Right renal cortex interstitium (tissue), 3 donors: ENCODE measurements around the gene RBM15. TPM values are rescaled to one million over a fixed set of nuclear protein-coding genes. Genes with fewer than 3 reads are reported as not detected.
A peak's percentile ranks its signal among the peaks of the same experiment; 100 is the strongest.

Source experiments
- DNase-seq, 3 donors: peaks; one replicate each; pipeline ENCODE4 v3.0.0-alpha.2; 2013; ENCODE audit warnings: low read depth in 3 of 3, low spot score in 2 of 3
- polyA plus RNA-seq, 3 donors: library from polyadenylated mRNA; unstranded; fragments of 120-200 nt; gene quantifications; one replicate each; pipeline ENCODE4 v1.2.1, GENCODE V29; 2013; ENCODE audit not compliant: insufficient read length in 3 of 3

The RBM15 gene
- polyA plus RNA-seq, 3 donors = 9.9 to 10.4 (median 10.4) TPM

GRCh38 chr1:110319332-110320167 lies 19.6 kb upstream of the RBM15 start:
- no peak for DNase-seq

GRCh38 chr1:110320168-110320518 lies 19.0 kb upstream of the RBM15 start:
- DNase-seq = no peak

DNA sequence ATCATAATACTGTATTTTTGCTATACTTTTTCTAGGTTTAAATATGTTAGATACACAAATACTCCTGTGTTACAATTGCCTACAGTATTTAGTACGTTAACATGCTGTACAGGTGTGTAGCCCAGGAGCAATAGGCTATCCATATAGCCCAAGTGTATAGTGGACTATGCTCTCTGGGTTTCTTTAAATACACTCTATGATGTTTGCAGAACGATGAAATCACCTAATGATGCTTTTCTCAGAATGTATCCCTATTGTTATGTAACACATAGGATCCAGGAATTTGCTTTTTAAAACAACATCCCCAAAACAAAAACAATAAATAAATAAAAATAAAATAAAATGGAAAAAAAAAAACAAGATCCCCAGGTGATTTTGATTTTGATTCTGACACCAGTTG lies 18.1 kb upstream of the RBM15 start:
- DNase-seq = no peak

DNA sequence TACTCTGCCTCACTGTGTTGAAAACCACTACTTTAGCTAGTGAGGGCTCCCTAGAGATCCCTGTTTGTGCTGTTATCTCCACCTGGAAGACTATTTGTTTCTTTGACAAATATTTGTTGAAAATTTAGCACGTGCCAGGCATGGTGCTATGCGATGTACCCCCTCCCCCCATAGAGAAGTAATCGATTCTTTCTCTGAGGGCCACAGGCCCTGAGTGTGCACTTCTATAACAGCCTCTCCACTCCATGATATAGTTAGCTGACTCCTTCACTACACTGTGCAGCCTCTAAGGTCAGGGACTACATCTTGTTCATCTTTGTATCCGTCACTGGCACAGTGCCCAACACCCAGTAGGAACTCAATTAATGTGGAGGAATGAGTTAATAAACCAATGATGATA lies 17.3 kb upstream of the RBM15 start:
- no peak for DNase-seq

DNA sequence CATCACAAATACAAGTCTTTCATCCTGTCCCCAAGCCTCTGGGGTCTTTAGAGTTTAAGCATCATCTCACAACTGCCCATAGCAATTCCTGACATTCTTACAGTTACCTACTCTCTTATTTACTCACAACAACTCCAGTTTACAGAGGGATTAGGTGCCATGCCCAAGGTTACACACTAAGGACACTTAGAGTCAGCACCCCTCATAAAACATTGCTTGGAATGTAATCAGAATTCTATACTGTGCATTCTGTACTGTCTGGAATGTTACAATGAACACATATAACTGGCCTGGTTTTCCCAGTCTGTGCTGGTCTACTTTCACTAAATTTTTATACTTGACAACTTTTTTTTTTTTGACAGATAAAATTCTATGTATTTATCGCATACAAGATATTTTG lies 14.5 kb upstream of the RBM15 start:
- no peak for DNase-seq

- DNase-seq = no peak
These were observed 12.4 kb upstream of the RBM15 start for GRCh38 chr1:110326826-110327225.

DNA sequence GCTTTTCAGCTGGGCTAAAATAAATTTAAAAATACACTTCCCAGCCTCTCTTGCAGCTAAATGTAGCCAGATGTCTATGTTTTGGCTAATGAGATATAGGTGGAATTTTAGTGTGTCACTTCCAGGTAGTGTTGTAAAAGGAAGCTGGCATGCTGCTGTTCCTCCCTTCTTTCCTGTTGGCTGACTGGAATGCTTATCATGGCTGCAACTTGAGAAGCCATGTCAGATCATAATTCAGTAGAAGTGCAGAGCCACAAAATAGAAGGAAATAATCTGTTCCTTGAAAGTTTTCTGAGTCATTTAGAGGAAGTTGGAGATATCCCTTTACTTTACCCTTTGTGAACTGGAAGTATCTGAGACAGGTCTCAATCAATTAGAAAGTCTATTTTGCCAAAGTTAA lies 10.9 kb upstream of the RBM15 start:
- DNase-seq = no peak

- DNase-seq = no peak
These were observed 10.5 kb upstream of the RBM15 start for GRCh38 chr1:110328700-110329099.

GRCh38 chr1:110335265-110335664 lies 3.9 kb upstream of the RBM15 start:
- no peak for DNase-seq

DNA sequence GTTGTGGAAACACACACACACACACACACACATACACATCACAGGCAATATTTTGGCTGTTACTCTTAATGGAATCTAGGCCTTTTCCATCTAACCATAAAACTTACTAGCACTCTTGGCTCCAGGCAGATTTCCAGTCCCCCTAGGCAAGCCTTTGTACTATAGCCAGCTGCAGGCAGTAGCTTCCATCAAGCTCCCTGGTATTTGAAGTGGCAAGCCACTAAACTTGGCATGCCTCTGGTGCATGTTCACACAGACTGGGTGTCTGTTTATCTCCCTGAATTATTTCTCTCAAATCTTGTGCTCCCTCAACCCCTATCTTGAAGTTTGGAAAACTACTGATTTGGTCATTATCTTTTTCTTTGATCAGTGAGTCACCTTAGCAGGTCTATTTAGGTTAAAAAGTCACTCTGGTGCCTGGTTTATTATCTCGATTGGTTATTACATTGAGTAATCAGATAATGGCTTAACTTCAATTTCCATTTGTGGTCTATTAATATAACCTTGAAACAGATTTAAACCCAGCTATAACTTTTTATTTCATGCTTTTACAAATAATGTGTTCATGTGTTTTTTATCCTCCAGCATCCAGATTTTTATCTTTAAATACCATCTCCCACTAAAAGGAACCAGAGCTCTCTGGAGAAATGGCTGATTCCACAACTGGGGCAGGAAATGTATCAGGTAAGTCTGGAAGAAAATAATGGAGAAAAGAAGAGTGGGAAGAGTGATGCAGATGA lies 2.7 kb upstream of the RBM15 start:
- DNase-seq = no peak

GRCh38 chr1:110337704-110338308 lies 1.4 kb upstream of the RBM15 start:
- peak in 2 of 3 donors; percentile 24 to 45 for DNase-seq

DNA sequence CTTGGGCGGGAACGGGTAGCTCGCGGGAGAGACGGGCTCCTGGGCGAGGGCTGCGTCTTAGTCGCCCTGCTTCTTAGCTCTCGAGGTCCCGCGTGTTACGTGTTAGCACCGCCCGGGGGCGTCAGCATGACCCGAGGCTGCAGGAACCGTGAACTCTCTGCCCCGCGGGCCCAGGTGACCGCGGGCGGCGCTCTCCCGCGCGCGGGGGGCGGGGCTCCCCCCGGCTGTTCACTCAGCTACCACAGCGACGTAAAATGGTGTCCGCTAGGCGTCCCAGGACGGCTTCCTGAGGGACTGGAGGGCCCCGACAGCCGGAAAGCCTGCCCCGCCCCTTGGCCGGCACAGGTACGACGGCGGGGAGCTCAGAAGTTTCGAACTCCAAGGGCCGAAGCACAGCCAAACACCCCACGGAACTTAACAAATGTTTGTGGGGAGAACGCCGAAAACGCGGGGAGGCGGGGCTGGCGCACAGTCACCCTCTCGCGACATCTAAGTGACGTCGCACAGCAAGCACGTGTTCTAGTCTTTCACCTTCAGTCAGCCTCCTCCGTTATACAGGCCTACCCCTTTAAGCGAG lies 780 bp upstream of the RBM15 start:
- DNase-seq = peak in 2 of 3 donors; percentile 83 to 88

DNA sequence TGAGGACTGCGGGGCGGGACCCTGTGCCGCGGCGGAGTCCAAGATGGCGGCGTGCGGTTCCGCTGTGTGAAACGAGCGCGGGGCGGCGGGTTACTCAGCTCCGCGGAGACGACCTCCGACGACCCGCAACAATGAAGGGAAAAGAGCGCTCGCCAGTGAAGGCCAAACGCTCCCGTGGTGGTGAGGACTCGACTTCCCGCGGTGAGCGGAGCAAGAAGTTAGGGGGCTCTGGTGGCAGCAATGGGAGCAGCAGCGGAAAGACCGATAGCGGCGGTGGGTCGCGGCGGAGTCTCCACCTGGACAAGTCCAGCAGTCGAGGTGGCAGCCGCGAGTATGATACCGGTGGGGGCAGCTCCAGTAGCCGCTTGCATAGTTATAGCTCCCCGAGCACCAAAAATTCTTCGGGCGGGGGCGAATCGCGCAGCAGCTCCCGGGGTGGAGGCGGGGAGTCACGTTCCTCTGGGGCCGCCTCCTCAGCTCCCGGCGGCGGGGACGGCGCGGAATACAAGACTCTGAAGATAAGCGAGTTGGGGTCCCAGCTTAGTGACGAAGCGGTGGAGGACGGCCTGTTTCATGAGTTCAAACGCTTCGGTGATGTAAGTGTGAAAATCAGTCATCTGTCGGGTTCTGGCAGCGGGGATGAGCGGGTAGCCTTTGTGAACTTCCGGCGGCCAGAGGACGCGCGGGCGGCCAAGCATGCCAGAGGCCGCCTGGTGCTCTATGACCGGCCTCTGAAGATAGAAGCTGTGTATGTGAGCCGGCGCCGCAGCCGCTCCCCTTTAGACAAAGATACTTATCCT lies 430 bp downstream of the RBM15 start:
- DNase-seq = peak in 2 of 3 donors; percentile 27 to 38

DNA sequence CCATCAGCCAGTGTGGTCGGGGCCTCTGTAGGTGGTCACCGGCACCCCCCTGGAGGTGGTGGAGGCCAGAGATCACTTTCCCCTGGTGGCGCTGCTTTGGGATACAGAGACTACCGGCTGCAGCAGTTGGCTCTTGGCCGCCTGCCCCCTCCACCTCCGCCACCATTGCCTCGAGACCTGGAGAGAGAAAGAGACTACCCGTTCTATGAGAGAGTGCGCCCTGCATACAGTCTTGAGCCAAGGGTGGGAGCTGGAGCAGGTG lies 961 bp downstream of the RBM15 start:
- DNase-seq = no peak

- no peak for DNase-seq
These were observed 2.1 kb downstream of the RBM15 start for GRCh38 chr1:110341146-110341871.

GRCh38 chr1:110341872-110342331 lies 2.7 kb downstream of the RBM15 start:
- no peak for DNase-seq

DNA sequence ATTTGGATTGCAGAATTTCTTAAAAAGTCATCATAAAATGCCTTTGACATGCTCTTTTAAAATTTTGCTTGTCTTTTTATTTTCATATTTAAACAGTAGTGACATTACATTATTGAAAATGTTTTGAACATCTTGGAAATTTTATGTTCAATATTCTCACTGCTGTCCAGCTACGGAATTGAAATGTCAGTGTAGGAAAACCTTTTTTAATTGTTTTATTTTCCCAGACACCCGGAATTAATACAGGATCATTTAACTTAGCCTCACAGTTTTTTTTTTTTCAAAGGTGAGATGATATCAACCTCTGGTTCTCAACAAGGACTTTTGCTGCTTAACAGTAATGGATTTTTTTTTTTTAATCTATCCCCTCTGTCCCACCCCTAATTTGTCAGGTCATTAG lies 4.1 kb downstream of the RBM15 start:
- no peak for DNase-seq

DNA sequence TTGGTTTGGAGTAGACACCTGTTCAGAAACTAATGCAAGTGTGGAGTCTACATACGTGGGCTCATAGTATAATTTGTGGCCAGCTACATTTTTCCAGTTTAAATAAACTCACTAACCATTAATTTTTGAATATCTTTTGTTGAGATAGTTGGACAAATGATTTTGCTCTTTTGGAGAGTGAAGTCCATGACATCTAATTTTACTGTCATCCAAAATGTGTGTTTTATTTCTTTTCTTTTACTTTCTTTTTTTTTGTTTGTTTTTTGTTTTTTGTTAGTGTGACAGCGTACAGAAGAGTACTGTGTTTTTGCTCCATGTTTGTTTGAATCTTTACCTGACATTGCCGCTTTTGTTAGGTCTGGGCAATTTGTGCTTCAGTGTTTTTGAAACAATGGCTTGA lies 5.0 kb downstream of the RBM15 start:
- DNase-seq = no peak

- DNase-seq = no peak
These were observed 6.3 kb downstream of the RBM15 start for GRCh38 chr1:110345480-110345879.

DNA sequence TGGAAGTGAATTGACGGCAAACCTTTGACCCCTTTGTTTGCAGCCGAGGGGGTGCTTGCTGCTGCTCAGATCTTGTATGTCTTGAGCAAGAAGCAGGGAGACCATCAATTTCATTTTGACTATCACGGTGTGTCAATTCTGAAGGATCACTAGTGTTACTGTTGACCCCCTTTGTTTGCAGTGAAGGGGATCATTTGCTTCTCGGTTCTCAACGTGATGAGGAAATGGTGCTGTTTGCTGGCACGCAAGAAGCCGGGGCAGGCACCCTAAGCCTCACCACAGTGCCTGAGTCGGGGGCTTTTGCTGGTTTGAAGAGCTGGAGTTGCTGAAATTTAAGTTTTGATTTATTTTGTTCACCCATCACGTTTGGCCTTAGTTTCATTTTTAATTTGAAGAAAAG lies 7.5 kb downstream of the RBM15 start:
- no peak for DNase-seq
